Activated CD8-positive, alpha-beta T cell treated with anti-CD3 and anti-CD28 coated beads, Interleukin-2, amount 10 ng/mL, durations not matched to agents 7 days and 5 days (primary cell): Measurements from ENCODE around the gene SHISA5. TPM values are rescaled to one million over a fixed set of nuclear protein-coding genes. Genes with fewer than 3 reads are reported as not detected.

Source experiments
- ATAC-seq: fragments of 150-1000 bp; cut with Tn5 transposase; one replicate; pipeline ENCODE4 v1.10.0; 2021; ENCODE audit warnings: moderate library complexity
- CTCF ChIA-PET: fragments of 350-600 bp; sonication (Branson Sonifier 250); formaldehyde crosslinking; loops from one replicate; lab custom pipeline; 2021; ENCODE audit warnings: antibody characterized with exemption; lab: Charles Lee
- POLR2A ChIA-PET: fragments of 350-600 bp; sonication (Branson Sonifier 250); formaldehyde crosslinking; loops from one replicate; lab custom pipeline; 2021; ENCODE audit warnings: antibody characterized with exemption; lab: Charles Lee
- DNase-seq: peaks from one replicate; pipeline ENCODE4 v3.0.0-alpha.2; 2020
- H3K27ac Mint-ChIP-seq: one replicate; pipeline ENCODE4 v1.8.0; 2021; ENCODE audit warnings: mild to moderate bottlenecking, mixed read lengths
- H3K27me3 Mint-ChIP-seq: one replicate; pipeline ENCODE4 v1.8.0; 2021; ENCODE audit warnings: low read depth, mixed read lengths
- H3K36me3 Mint-ChIP-seq: one replicate; pipeline ENCODE4 v1.8.0; 2021; ENCODE audit warnings: low read depth, mixed read lengths
- H3K4me1 Mint-ChIP-seq: one replicate; pipeline ENCODE4 v1.8.0; 2021; ENCODE audit warnings: low read depth, mixed read lengths
- H3K4me3 Mint-ChIP-seq: one replicate; pipeline ENCODE4 v1.8.0; 2021; ENCODE audit warnings: mild to moderate bottlenecking, mixed read lengths
- H3K9me3 Mint-ChIP-seq: one replicate; pipeline ENCODE4 v1.8.0; 2022; ENCODE audit warnings: mixed read lengths; ENCODE audit not compliant: insufficient read depth
- total RNA-seq, 2 experiments: library from RNA; stranded (reverse); gene quantifications; one replicate each; pipeline ENCODE4 v1.2.3, GENCODE V29; 2021

SHISA5 gene
- total RNA-seq, 2 experiments from 2014 or later, result 195 to 201 TPM

GRCh38 chr3:48436855-48437254 is 67.1 kb downstream of the SHISA5 start:
- H3K4me3 Mint-ChIP-seq, result no peak overlapping the region
- DNase-seq (no peak), ATAC-seq (no peak)
- POLR2A ChIA-PET, result interaction anchor here (0.7 to 1.6 kb wide), 7 partner anchors 9 to 165 kb away, joined by 3 to 8 read pairs (median 5); partner anchors contain the start of gene ATRIP
- no peaks in the 10 kb centered on the region for H3K27me3 Mint-ChIP-seq
- H3K27ac Mint-ChIP-seq, result no peak overlapping the region
- H3K9me3 Mint-ChIP-seq, result no peaks in the 10 kb centered on the region
- H3K36me3 Mint-ChIP-seq, result peaks cover 23% of the 10 kb centered on the region
- peaks cover 35% of the 10 kb centered on the region for H3K4me1 Mint-ChIP-seq
- CTCF ChIA-PET, result interaction anchor here (0.7 to 8.4 kb wide), 48 partner anchors 12 to 348 kb away, joined by 3 to 342 read pairs (median 12); partner anchors contain the start of genes ATRIP, CDC25A, CELSR3 and NME6

GRCh38 chr3:48436477-48436787 is 67.5 kb downstream of the SHISA5 start:
- no peaks in the 10 kb centered on the region for H3K27me3 Mint-ChIP-seq
- ATAC-seq, result no peak
- no peak overlapping the region for H3K27ac Mint-ChIP-seq
- no peaks in the 10 kb centered on the region for H3K9me3 Mint-ChIP-seq
- H3K4me1 Mint-ChIP-seq, result peaks cover 31% of the 10 kb centered on the region
- ChIA-PET CTCF (interaction anchor here (0.6 to 8.4 kb wide), 97 partner anchors 12 to 586 kb away, joined by 3 to 342 read pairs (median 6); partner anchors contain the start of genes ATRIP, CDC25A, CELSR3 and NDUFAF3), POLR2A (interaction anchor here (0.6 to 1.6 kb wide), 10 partner anchors 10 to 165 kb away, joined by 3 to 8 read pairs (median 4); partner anchors contain the start of gene ATRIP)
- peaks cover 23% of the 10 kb centered on the region for H3K36me3 Mint-ChIP-seq
- no peak for DNase-seq
- no peak overlapping the region for H3K4me3 Mint-ChIP-seq

- Mint-ChIP-seq H3K27ac (no peak overlapping the region), H3K4me3 (no peak overlapping the region), H3K27me3 (no peaks in the 10 kb centered on the region), H3K9me3 (no peaks in the 10 kb centered on the region), H3K36me3 (peaks cover 21% of the 10 kb centered on the region), H3K4me1 (peaks cover 31% of the 10 kb centered on the region)
- CTCF ChIA-PET, result interaction anchor here (0.6 to 8.4 kb wide), 100 partner anchors 11 to 586 kb away, joined by 3 to 342 read pairs (median 6); partner anchors contain the start of genes ATRIP, CDC25A, CELSR3 and NDUFAF3
- peak; percentile 37 for ATAC-seq
- POLR2A ChIA-PET, result interaction anchor here (0.6 to 1.6 kb wide), 11 partner anchors 10 to 166 kb away, joined by 3 to 8 read pairs (median 4); partner anchors contain the start of gene ATRIP
- peak; percentile 92 for DNase-seq
Observed at GRCh38 chr3:48435774-48436476, 68.0 kb downstream of the SHISA5 start.

- no peak for ATAC-seq
- H3K27ac Mint-ChIP-seq, result no peak overlapping the region
- H3K9me3 Mint-ChIP-seq, result no peaks in the 10 kb centered on the region
- ChIA-PET CTCF (interaction anchor here (0.7 to 8.4 kb wide), 43 partner anchors 10 to 500 kb away, joined by 3 to 342 read pairs (median 18); partner anchors contain the start of genes ATRIP, CDC25A, NME6 and PFKFB4), POLR2A (interaction anchor here (1.5 kb wide), 1 partner anchor 11 kb away, joined by 6 read pairs; the partner anchor contains the start of gene ATRIP)
- DNase-seq, result no peak
- H3K4me1 Mint-ChIP-seq, result peaks cover 38% of the 10 kb centered on the region
- no peaks in the 10 kb centered on the region for H3K27me3 Mint-ChIP-seq
- no peak overlapping the region for H3K4me3 Mint-ChIP-seq
- peaks cover 14% of the 10 kb centered on the region for H3K36me3 Mint-ChIP-seq
Observed at GRCh38 chr3:48435223-48435595, 68.8 kb downstream of the SHISA5 start.

- no peak overlapping the region for H3K4me3 Mint-ChIP-seq
- ATAC-seq, result no peak
- H3K27me3 Mint-ChIP-seq, result peaks cover 2% of the 10 kb centered on the region
- POLR2A ChIA-PET, result no interaction called here
- H3K9me3 Mint-ChIP-seq, result no peaks in the 10 kb centered on the region
- no peak overlapping the region for H3K27ac Mint-ChIP-seq
- H3K4me1 Mint-ChIP-seq, result peaks cover 40% of the 10 kb centered on the region
- no peak for DNase-seq
- CTCF ChIA-PET, result interaction anchor here (0.6 to 8.4 kb wide), 13 partner anchors 19 to 308 kb away, joined by 3 to 342 read pairs (median 21); partner anchors contain the start of genes ATRIP, PFKFB4 and SLC26A6
- peaks cover 11% of the 10 kb centered on the region for H3K36me3 Mint-ChIP-seq
Observed at GRCh38 chr3:48434591-48435222, 69.3 kb downstream of the SHISA5 start.

- H3K27me3 Mint-ChIP-seq, result peaks cover 2% of the 10 kb centered on the region
- peaks cover 34% of the 10 kb centered on the region for H3K4me1 Mint-ChIP-seq
- H3K9me3 Mint-ChIP-seq, result no peaks in the 10 kb centered on the region
- POLR2A ChIA-PET, result interaction anchor here (0.7 kb wide), 1 partner anchor 259 kb away, joined by 3 read pairs; no protein-coding TSS in a partner anchor
- DNase-seq, result no peak
- peaks cover 11% of the 10 kb centered on the region for H3K36me3 Mint-ChIP-seq
- no peak for ATAC-seq
- no peak overlapping the region for H3K4me3 Mint-ChIP-seq
- no peak overlapping the region for H3K27ac Mint-ChIP-seq
- CTCF ChIA-PET, result interaction anchor here (1.2 to 8.4 kb wide), 10 partner anchors 8 to 158 kb away, joined by 3 to 342 read pairs (median 8); partner anchors contain the start of gene PFKFB4
Observed at GRCh38 chr3:48433472-48434118, 70.4 kb downstream of the SHISA5 start.

- no peak overlapping the region for H3K27ac Mint-ChIP-seq
- ATAC-seq, result no peak
- ChIA-PET POLR2A (interaction anchor here (1.0 kb wide), 1 partner anchor 75 kb away, joined by 3 read pairs; no protein-coding TSS in a partner anchor), CTCF (interaction anchor here (0.7 to 8.4 kb wide), 14 partner anchors 9 to 203 kb away, joined by 3 to 342 read pairs (median 4); partner anchors contain the start of genes NME6, PFKFB4 and SLC26A6)
- DNase-seq, result no peak
- H3K9me3 Mint-ChIP-seq, result no peaks in the 10 kb centered on the region
- peaks cover 9% of the 10 kb centered on the region for H3K27me3 Mint-ChIP-seq
- H3K36me3 Mint-ChIP-seq, result peaks cover 11% of the 10 kb centered on the region
- H3K4me3 Mint-ChIP-seq, result no peak overlapping the region
- peaks cover 30% of the 10 kb centered on the region for H3K4me1 Mint-ChIP-seq
Observed at GRCh38 chr3:48432411-48433371, 71.3 kb downstream of the SHISA5 start.

- H3K27ac Mint-ChIP-seq, result no peak overlapping the region
- no peak for DNase-seq
- H3K36me3 Mint-ChIP-seq, result peaks cover 11% of the 10 kb centered on the region
- ATAC-seq, result no peak
- H3K4me1 Mint-ChIP-seq, result peaks cover 27% of the 10 kb centered on the region
- peak overlapping the region; percentile 9 for H3K4me3 Mint-ChIP-seq
- ChIA-PET CTCF (interaction anchor here (1.5 to 8.4 kb wide), 3 partner anchors 9 to 127 kb away, joined by 4 to 342 read pairs (median 10); partner anchors contain the start of genes CCDC51 and TMA7), POLR2A (interaction anchor here (1.1 kb wide), 1 partner anchor 8 kb away, joined by 3 read pairs; the partner anchor contains the start of gene CCDC51)
- H3K27me3 Mint-ChIP-seq, result peaks cover 18% of the 10 kb centered on the region
- H3K9me3 Mint-ChIP-seq, result no peaks in the 10 kb centered on the region
Observed at GRCh38 chr3:48431224-48432029, 72.5 kb downstream of the SHISA5 start.

GRCh38 chr3:48430708-48431101 is 73.3 kb downstream of the SHISA5 start:
- Mint-ChIP-seq H3K27me3 (peaks cover 18% of the 10 kb centered on the region), H3K4me3 (peak overlapping the region; percentile 9), H3K36me3 (peaks cover 11% of the 10 kb centered on the region), H3K9me3 (no peaks in the 10 kb centered on the region), H3K4me1 (peaks cover 27% of the 10 kb centered on the region), H3K27ac (no peak overlapping the region)
- DNase-seq (no peak), ATAC-seq (no peak)
- CTCF ChIA-PET, result interaction anchor here (1.6 to 8.4 kb wide), 3 partner anchors 10 to 118 kb away, joined by 4 to 342 read pairs (median 10); partner anchors contain the start of genes CCDC51 and TMA7
- POLR2A ChIA-PET, result interaction anchor here (0.7 to 1.1 kb wide), 2 partner anchors 9 to 21 kb away, joined by 3 read pairs; partner anchors contain the start of gene CCDC51
